H1 (cell line): ENCODE results near the gene ERMN. TPM values are rescaled to one million over a fixed set of nuclear protein-coding genes. Genes with fewer than 3 reads are reported as not detected.

Experiments
- CTCF ChIA-PET: fragments of 300-600 bp; sonication (Branson Sonifier 250); formaldehyde crosslinking; loops from one replicate; lab custom pipeline; 2021; ENCODE audit not compliant: partially characterized antibody; lab: Charles Lee
- POLR2A ChIA-PET: fragments of 300-600 bp; sonication (Branson Sonifier 250); formaldehyde crosslinking; loops from one replicate; lab custom pipeline; 2021; ENCODE audit warnings: inconsistent platforms; ENCODE audit not compliant: partially characterized antibody; lab: Charles Lee
- DNase-seq, 2 experiments: peaks; one replicate each; pipeline versions ENCODE4 v3.0.0 to v3.0.0-alpha.2; 2010 to 2022; ENCODE audit warnings: low spot score in 2 of 2, low read depth in 1 of 2, mixed read lengths in 1 of 2
- FAIRE-seq: peaks from 2 replicates; lab custom pipeline; 2011; peaks lifted over from hg19 to GRCh38; lab: Jason Lieb, UNC
- H2AFZ ChIP-seq: 2 replicates; pipeline ENCODE4 v1.8.1; 2012; ENCODE audit warnings: low read length, inconsistent platforms
- H2AK5ac ChIP-seq: 2 replicates; pipeline ENCODE4 v1.6.1; 2013; ENCODE audit warnings: low read depth, low read length
- H2BK120ac ChIP-seq: replicated peaks from 2 replicates; pipeline ENCODE3; 2013; ENCODE audit warnings: low read depth, low read length, inconsistent platforms
- H2BK12ac ChIP-seq: 2 replicates; pipeline ENCODE4 v1.6.1; 2013; ENCODE audit warnings: low read depth, low read length
- H2BK15ac ChIP-seq: 2 replicates; pipeline ENCODE4 v1.6.1; 2013; ENCODE audit warnings: low read length
- H2BK20ac ChIP-seq: 2 replicates; pipeline ENCODE4 v1.6.1; 2013; ENCODE audit warnings: low read length
- H2BK5ac ChIP-seq: 2 replicates; pipeline ENCODE4 v1.6.1; 2013; ENCODE audit warnings: low read depth, low read length
- H3K14ac ChIP-seq: 2 replicates; pipeline ENCODE4 v1.6.1; 2013; ENCODE audit warnings: inconsistent platforms; ENCODE audit not compliant: insufficient read length
- H3K18ac ChIP-seq: 2 replicates; pipeline ENCODE4 v1.6.1; 2013; ENCODE audit warnings: low read length; ENCODE audit errors: extremely low read depth
- H3K23ac ChIP-seq: 2 replicates; pipeline ENCODE4 v1.6.1; 2013; ENCODE audit warnings: inconsistent platforms; ENCODE audit not compliant: insufficient read length
- H3K23me2 ChIP-seq: 2 replicates; pipeline ENCODE4 v1.6.1; 2013; ENCODE audit warnings: low read depth, low read length
- H3K27ac ChIP-seq: 2 replicates; pipeline ENCODE4 v1.6.1; 2011; ENCODE audit warnings: low read depth, low read length, inconsistent platforms
- H3K27me3 ChIP-seq, 4 experiments: replicated peaks in 1 of 4; 1 replicate in 1 of 4; 2 replicates in 3 of 4; pipeline versions ENCODE4 v1.6.1 to v1.8.1; 2011 to 2013; ENCODE audit warnings: low read length in 3 of 4, mild to moderate bottlenecking in 3 of 4, inconsistent platforms in 2 of 4, mixed read lengths in 2 of 4, moderate library complexity in 1 of 4; ENCODE audit not compliant: control insufficient read depth in 3 of 4, insufficient read depth in 3 of 4; ENCODE audit errors: extremely low read depth in 1 of 4
- H3K36me3 ChIP-seq, 4 experiments: 2 replicates each; pipeline versions ENCODE4 v1.6.1 to v1.8.1; 2011 to 2013; ENCODE audit warnings: mild to moderate bottlenecking in 4 of 4, low read length in 3 of 4, moderate library complexity in 2 of 4, control low read depth in 1 of 4, inconsistent platforms in 1 of 4; ENCODE audit not compliant: insufficient read depth in 4 of 4, control insufficient read depth in 2 of 4
- H3K4ac ChIP-seq: replicated peaks from 2 replicates; pipeline ENCODE3; 2013; ENCODE audit warnings: low read length, low read depth, mixed read lengths, inconsistent platforms; ENCODE audit not compliant: insufficient read length
- H3K4me1 ChIP-seq, 4 experiments: replicated peaks in 1 of 4; 1 replicate in 1 of 4; 2 replicates in 3 of 4; pipeline versions ENCODE4 v1.6.1 to v1.8.1; 2011 to 2013; ENCODE audit warnings: low read length in 3 of 4, inconsistent platforms in 2 of 4, mixed read lengths in 1 of 4; ENCODE audit not compliant: insufficient read depth in 4 of 4, control insufficient read depth in 3 of 4
- H3K4me2 ChIP-seq, 2 experiments: 2 replicates each; pipeline versions ENCODE4 v1.6.1 to v1.8.1; 2011 to 2013; ENCODE audit warnings: low read depth in 2 of 2, low read length in 2 of 2, control low read depth in 1 of 2, inconsistent platforms in 1 of 2, mild to moderate bottlenecking in 1 of 2; ENCODE audit not compliant: insufficient read depth in 1 of 2
- H3K4me3 ChIP-seq, 4 experiments: fragments of 200-600, 300-600 bp in 1 of 4; sonication (generic), shearing (Covaris generic), sonication (Bioruptor Twin) in 1 of 4; 2 replicates each; pipeline versions ENCODE4 v1.5.1 to v1.8.1; 2011 to 2016; ENCODE audit warnings: low read length in 4 of 4, low read depth in 3 of 4, control low read depth in 2 of 4, inconsistent platforms in 2 of 4, mild to moderate bottlenecking in 2 of 4, mixed read lengths in 1 of 4, moderate library complexity in 1 of 4; ENCODE audit not compliant: insufficient read depth in 2 of 4; ENCODE audit errors: extremely low read depth in 1 of 4
- H3K56ac ChIP-seq: replicated peaks from 2 replicates; pipeline ENCODE3; 2013; ENCODE audit warnings: low read depth, mild to moderate bottlenecking, mixed read lengths, low read length, inconsistent platforms; ENCODE audit not compliant: insufficient read length
- H3K79me1 ChIP-seq: 2 replicates; pipeline ENCODE4 v1.6.1; 2013; ENCODE audit warnings: low read depth, low read length, control low read depth
- H3K79me2 ChIP-seq, 2 experiments: 2 replicates each; pipeline versions ENCODE4 v1.6.1 to v1.8.1; 2012 to 2013; ENCODE audit warnings: low read length in 2 of 2, mild to moderate bottlenecking in 2 of 2, inconsistent platforms in 1 of 2; ENCODE audit not compliant: insufficient read depth in 2 of 2, control insufficient read depth in 1 of 2
- H3K9ac ChIP-seq, 4 experiments: replicated peaks in 1 of 4; 1 replicate in 1 of 4; 2 replicates in 3 of 4; pipeline versions ENCODE4 v1.6.1 to v1.8.1; 2011 to 2013; ENCODE audit warnings: low read depth in 3 of 4, low read length in 3 of 4, control low read depth in 2 of 4, mild to moderate bottlenecking in 2 of 4, moderate library complexity in 2 of 4, inconsistent platforms in 1 of 4; ENCODE audit errors: extremely low read depth in 1 of 4
- H3K9me3 ChIP-seq, 2 experiments: 2 replicates each; pipeline versions ENCODE4 v1.6.1 to v1.8.1; 2012 to 2013; ENCODE audit warnings: mild to moderate bottlenecking in 2 of 2, moderate library complexity in 2 of 2, control low read depth in 1 of 2, inconsistent platforms in 1 of 2, low read depth in 1 of 2, low read length in 1 of 2, mixed read lengths in 1 of 2; ENCODE audit not compliant: insufficient read depth in 2 of 2
- H4K20me1 ChIP-seq, 2 experiments: replicated peaks in 1 of 2; 2 replicates each; pipeline versions ENCODE3 to v1.8.1; 2011 to 2013; ENCODE audit warnings: inconsistent platforms in 2 of 2, low read length in 2 of 2, mild to moderate bottlenecking in 1 of 2; ENCODE audit not compliant: insufficient read depth in 2 of 2, control insufficient read depth in 1 of 2
- H4K5ac ChIP-seq: 2 replicates; pipeline ENCODE4 v1.6.1; 2013; ENCODE audit warnings: low read length, low read depth, mixed read lengths, inconsistent platforms; ENCODE audit not compliant: insufficient read length
- H4K8ac ChIP-seq: 2 replicates; pipeline ENCODE4 v1.8.0; 2013; ENCODE audit warnings: mild to moderate bottlenecking, moderate library complexity, low read length, inconsistent platforms; ENCODE audit not compliant: insufficient read depth; ENCODE audit errors: extremely low read depth
- H4K91ac ChIP-seq: replicated peaks from 2 replicates; pipeline ENCODE3; 2013; ENCODE audit warnings: low read length, mixed read lengths, inconsistent platforms; ENCODE audit not compliant: insufficient read length
- CBX5 ChIP-seq: fragments of 300-800, 300-1000 bp; sonication (generic); IDR thresholded peaks from 2 replicates; pipeline ENCODE4 v1.7.1; 2016; ENCODE audit warnings: antibody characterized with exemption, low read length, low read depth
- CHD1 ChIP-seq: IDR thresholded peaks from 2 replicates; pipeline ENCODE4 v1.6.1; 2012; ENCODE audit warnings: low read depth, low read length, improper control_type of control experiment
- KDM1A ChIP-seq: fragments of 200-600, 300-600 bp; sonication (generic); IDR thresholded peaks from 2 replicates; pipeline ENCODE4 v1.7.1; 2016; ENCODE audit warnings: mild to moderate bottlenecking, low read length, borderline replicate concordance
- MAFK ChIP-seq: IDR thresholded peaks from 2 replicates; pipeline ENCODE4 v1.6.1; 2012; ENCODE audit warnings: low read depth, mild to moderate bottlenecking, improper control_type of control experiment, low read length
- POLR2AphosphoS5 ChIP-seq: IDR thresholded peaks from 2 replicates; pipeline ENCODE4 v1.6.1; 2011; ENCODE audit warnings: low read depth, low read length
- TCF12 ChIP-seq: IDR thresholded peaks from 2 replicates; pipeline ENCODE4 v1.6.1; 2011; ENCODE audit warnings: low read depth, mild to moderate bottlenecking, low read length
- WGBS, 2 experiments: shearing (Covaris generic) in 1 of 2; methylation state at CpG; one replicate each; pipeline versions ENCODE4 v1.1.6 to v1.1.7; 2013 to 2015; ENCODE audit warnings: low lambda C conversion rate in 2 of 2, mixed read lengths in 2 of 2, inconsistent platforms in 1 of 2, low coverage in 1 of 2, missing lambda C conversion rate in 1 of 2; ENCODE audit not compliant: insufficient replicate concordance in 2 of 2, insufficient coverage in 1 of 2, insufficient read length in 1 of 2; ENCODE audit errors: extremely low coverage in 1 of 2, missing lambda C conversion rate in 1 of 2; 5-methylcytosine and 5-hydroxymethylcytosine counted together
- polyA plus RNA-seq, 7 experiments: library from polyadenylated mRNA; depleted of rRNA in 3 of 7; stranded (reverse) in 5 of 7; unstranded in 2 of 7; fragments of >200 nt in 5 of 7; fragments of 200-250 nt in 2 of 7; gene quantifications; 1 replicate in 5 of 7; 2 replicates in 1 of 7; 4 replicates in 1 of 7; pipeline versions ENCODE4 v1.2.1 to v1.2.3, GENCODE V29; 2011 to 2013; ENCODE audit warnings: missing spikeins in 2 of 7, mixed read lengths in 2 of 7
- total RNA-seq: library from RNA; stranded (reverse); fragmentation: NEBNext Ultra II Directional; extraction: Animal tissue kit (Norgen Biotek cat#: 25700); gene quantifications from 2 replicates; pipeline ENCODE4 v1.2.1, GENCODE V29; 2021

The ERMN gene
- total and polyA plus RNA-seq, 2 of the 8 experiments (the other 6 are each of a cell fraction or from before 2014, with no cell fraction given) = 0.11 TPM; not detected in 1

- no peak overlapping the region for H3K14ac ChIP-seq
- POLR2A ChIA-PET = no interaction called here
- WGBS, 2 experiments = 53% methylated on average over 3 of the region's 3 CpGs; no CpG with 5 or more reads in 1 of the 2 experiments
- no peaks in the 10 kb centered on the region for H3K79me1 ChIP-seq
- H2AFZ ChIP-seq = no peak overlapping the region
- no peaks in the 10 kb centered on the region for H3K23me2 ChIP-seq
- H3K18ac ChIP-seq = no peak overlapping the region
- FAIRE-seq = no peak
- no peak overlapping the region for H2BK20ac ChIP-seq
- H3K27me3 ChIP-seq = no peaks in the 10 kb centered on the region
- H3K79me2 ChIP-seq = no peaks in the 10 kb centered on the region
- no peak overlapping the region for H3K56ac ChIP-seq
- no peak for DNase-seq
- H3K9me3 ChIP-seq = no peaks in the 10 kb centered on the region
- CTCF ChIA-PET = interaction anchor here (0.6 to 12.2 kb wide), 20 partner anchors 8 to 448 kb away, joined by 3 to 299 read pairs (median 4); partner anchors contain the start of gene ERMN
- TF ChIP-seq TCF12 (no peak), POLR2AphosphoS5 (no peak), CHD1 (no peak), MAFK (no peak), CBX5 (no peak), KDM1A (no peak)
- H3K4me2 ChIP-seq = no peak overlapping the region
- H4K8ac ChIP-seq = no peak overlapping the region
- no peak overlapping the region for H3K4ac ChIP-seq
- H2BK120ac ChIP-seq = no peak overlapping the region
- no peak overlapping the region for H2BK12ac ChIP-seq
- H4K5ac ChIP-seq = no peak overlapping the region
- peaks cover 0 to 3% (median 0%) of the 10 kb centered on the region in 4 experiments; a peak in 1 of 7 replicates for H3K4me1 ChIP-seq
- no peak overlapping the region for H4K91ac ChIP-seq
- H2BK5ac ChIP-seq = no peak overlapping the region
- no peak overlapping the region for H3K4me3 ChIP-seq
- H2BK15ac ChIP-seq = no peak overlapping the region
- H4K20me1 ChIP-seq = no peaks in the 10 kb centered on the region
- H3K36me3 ChIP-seq = no peaks in the 10 kb centered on the region
- no peak overlapping the region for H3K23ac ChIP-seq
- no peak overlapping the region for H2AK5ac ChIP-seq
- H3K27ac ChIP-seq = no peak overlapping the region
- H3K9ac ChIP-seq = no peak overlapping the region
These were observed 20.6 kb downstream of the ERMN start for GRCh38 chr2:157304811-157305722.
